NCI-H524 (cell line): ENCODE results near the gene AARS2.

Experiments
- DNase-seq, 2 experiments: peaks; one replicate each; lab custom pipeline; 2025; lab: John Stamatoyannopoulos, UW

The AARS2 gene

GRCh38 chr6:44275749-44276648 is 37.1 kb downstream of the AARS2 start:
- DNase-seq = no peak

DNA sequence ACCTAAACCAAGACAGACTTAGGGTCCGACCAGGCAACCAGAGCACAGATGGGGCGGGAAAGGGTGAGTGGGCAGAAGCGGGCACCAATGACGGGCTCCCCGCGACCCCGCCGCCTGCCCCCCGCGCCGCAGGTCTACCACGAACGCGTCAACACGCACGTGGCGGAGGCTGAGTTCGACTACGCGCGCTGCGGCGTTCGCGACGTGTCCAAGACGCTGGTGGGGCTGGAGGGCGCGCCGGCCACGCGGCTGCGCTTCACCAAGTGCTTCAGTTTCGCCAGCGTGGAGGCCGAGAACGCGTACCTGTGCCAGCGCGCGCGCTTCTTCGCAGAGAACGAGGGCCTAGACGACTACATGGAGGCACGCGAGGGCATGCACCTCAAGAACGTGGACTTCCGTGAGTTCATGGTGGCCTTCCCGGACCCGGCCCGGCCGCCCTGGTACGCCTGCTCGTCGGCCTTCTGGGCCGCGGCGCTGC is 37.8 kb downstream of the AARS2 start:
- DNase-seq = no peak

DNA sequence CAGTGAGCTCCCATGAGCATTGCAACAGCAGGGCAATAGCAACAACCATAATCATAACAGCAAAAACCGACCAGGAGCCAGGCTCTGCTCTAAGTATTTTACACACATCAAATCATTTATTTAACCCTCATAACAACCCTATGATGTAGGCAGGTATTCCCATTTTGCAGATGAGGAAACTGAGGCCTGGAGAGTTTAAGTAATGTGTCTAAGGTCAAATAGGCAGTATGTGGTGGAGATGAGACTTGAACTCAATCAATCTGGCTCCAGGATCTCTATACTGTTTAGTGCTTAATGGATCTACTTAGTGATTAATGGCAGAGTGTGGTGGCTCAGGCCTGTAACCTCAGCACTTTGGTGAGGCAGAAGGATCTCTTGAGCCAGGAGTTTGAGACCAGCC is 39.5 kb downstream of the AARS2 start:
- no peak for DNase-seq

DNA sequence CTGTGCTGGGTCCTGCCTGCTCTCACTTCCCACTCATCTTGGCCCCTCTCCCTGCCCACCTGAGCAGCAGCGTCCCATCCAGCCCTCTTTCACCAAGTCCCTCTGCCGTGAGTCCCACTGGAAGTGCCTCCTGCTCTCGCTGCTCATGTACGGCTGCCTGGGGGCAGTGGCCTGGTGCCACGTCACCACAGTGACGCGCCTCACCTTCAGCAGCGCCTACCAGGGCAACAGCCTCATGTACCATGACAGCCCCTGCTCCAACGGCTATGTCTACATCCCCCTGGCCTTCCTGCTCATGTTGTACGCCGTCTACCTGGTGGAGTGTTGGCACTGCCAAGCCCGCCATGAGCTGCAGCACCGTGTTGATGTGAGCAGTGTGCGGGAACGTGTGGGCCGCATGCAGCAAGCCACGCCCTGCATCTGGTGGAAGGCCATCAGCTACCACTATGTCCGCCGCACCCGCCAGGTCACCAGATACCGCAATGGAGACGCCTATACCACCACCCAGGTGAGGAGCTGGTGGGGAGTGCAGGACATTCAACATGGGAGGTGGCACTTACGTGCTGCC is 40.1 kb downstream of the AARS2 start:
- no peak for DNase-seq

DNA sequence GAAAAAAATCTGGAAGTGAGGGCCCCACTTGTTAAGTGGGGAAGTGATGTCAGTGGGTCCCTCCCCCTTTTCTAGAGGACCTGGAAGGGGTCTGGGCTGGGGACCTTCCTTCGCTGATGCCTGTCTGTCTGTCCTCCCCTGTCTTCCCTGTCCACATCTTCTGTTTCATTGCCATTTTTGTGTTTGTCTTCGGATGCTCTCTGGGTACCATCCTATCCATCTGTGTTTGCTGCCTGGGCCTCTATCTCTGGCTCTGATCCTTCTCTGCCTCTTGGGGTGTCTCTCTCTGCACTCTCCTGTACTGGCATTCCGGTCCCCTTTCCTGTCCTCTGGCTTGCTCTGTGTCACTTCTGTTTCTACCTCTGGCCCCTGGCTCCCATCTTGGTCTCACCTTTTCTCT is 40.6 kb downstream of the AARS2 start:
- no peak for DNase-seq

DNA sequence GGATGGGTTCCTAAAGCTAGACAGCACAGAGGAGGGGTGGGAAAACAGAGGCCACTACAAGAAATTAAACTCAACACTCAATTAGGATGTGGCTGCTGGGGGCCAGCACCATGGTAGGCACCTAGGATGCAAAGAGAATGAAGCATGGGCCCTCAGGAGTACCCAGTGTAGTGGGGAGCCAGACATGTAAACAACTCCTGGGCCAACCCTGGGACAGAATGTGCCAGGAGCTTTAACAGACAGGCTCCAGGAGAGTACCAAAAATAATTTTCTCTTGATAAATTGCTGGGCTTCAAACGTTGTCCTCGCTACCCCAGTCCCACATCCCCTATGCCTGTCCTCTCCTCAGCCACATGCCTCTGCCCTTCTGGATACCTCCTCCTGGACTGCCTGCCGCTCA is 41.2 kb downstream of the AARS2 start:
- DNase-seq = no peak

DNA sequence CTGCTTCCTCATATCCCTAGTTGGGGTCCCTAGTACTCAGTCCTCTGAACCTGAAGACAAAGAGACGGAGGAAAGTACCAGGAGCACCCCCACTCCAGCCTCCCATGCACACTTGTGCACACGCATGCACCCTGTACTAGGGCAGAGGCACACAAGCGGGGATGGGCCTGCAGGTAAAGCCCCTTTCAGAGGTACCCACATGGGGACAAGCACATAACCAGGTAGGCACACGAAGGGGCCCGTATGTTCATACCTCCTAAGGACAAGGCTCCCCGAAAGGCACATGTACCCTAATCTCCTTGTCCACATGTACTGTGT is 41.8 kb downstream of the AARS2 start:
- no peak for DNase-seq

- peak; percentile 22 to 39 for DNase-seq
Observed at GRCh38 chr6:44270526-44271405, 42.4 kb downstream of the AARS2 start.

GRCh38 chr6:44269921-44270525 is 43.1 kb downstream of the AARS2 start, which contains the start of gene TMEM151B:
Gene TMEM151B (plus strand): TSS chr6:44270450. CDS start chr6:44270743, 293 bp downstream.
- DNase-seq = peak in 1 of 2 experiments; percentile 46

GRCh38 chr6:44269178-44269920 is 43.8 kb downstream of the AARS2 start:
- no peak for DNase-seq

- DNase-seq = peak; percentile 53 to 81
Observed at GRCh38 chr6:44268095-44268628, 45.0 kb downstream of the AARS2 start.

GRCh38 chr6:44267252-44267651 is 45.9 kb downstream of the AARS2 start:
- no peak for DNase-seq

GRCh38 chr6:44266347-44266746 is 46.8 kb downstream of the AARS2 start:
- no peak for DNase-seq

DNA sequence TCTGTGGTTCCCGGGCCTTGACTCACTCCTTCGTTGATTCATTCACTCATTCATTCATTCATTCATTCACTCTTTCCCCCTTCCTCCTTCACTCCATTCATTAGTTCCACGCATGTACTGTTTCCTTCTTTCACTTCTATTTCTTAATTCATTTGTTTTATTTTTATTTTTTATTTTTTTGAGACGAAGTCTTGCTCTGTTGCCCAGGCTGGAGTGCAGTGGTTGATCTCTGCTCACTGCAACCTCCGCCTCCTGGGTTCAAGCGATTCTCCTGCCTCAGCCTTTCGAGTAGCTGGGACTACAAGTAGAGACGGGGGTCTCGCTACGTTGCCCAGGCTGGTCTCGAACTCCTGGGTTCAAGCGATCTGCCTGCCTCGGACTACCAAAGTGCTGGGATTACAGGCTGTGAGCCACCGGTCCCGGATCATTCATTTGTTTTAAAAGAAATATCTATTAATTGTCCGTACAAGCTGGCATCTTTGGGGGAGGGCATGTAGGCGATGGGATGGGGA is 47.4 kb downstream of the AARS2 start:
- no peak for DNase-seq

DNA sequence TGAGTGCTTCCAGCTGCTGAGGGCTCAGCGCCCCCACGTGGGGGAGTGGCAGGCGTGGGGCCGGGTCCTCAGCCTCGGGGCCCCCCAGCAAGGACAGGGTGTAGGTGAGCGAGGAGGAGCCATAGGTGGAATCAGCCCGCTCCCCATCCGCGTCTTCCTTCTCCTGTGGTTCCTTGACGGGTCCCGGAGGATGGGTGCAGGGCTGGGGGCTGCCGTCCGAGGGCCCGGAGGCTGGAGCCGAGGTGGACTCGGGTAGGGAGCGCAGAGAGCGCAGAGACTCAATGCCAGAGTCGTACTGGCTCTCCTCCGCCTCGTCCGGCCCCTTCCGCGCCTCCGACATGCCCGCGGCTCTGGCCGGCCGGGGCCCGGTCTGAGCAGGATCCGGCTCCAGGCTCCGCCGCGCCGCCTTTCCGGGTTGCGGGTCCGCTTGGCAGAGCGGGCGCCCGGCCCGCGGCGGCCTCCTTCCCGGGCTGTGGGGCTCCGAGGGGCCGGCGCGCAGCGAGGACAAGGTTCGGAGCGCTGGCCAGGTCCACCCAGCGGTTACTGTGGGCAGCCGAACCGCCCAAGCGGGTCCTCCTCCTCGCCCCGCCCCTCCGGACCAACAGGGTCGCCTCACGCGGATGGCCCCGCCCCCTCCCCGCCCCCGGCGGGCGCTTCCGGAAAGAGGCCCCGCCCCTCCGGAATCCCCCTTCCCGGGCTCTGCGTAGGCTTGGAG is 48.0 kb downstream of the AARS2 start, which contains the start of gene NFKBIE:
TSS of gene NFKBIE (minus strand) at position 545 of the 715 bp plus-strand sequence. CDS start at position 340, 205 bp downstream.
- DNase-seq = peak; percentile 73 to 87

GRCh38 chr6:44264154-44265006 is 48.8 kb downstream of the AARS2 start:
- no peak for DNase-seq

DNA sequence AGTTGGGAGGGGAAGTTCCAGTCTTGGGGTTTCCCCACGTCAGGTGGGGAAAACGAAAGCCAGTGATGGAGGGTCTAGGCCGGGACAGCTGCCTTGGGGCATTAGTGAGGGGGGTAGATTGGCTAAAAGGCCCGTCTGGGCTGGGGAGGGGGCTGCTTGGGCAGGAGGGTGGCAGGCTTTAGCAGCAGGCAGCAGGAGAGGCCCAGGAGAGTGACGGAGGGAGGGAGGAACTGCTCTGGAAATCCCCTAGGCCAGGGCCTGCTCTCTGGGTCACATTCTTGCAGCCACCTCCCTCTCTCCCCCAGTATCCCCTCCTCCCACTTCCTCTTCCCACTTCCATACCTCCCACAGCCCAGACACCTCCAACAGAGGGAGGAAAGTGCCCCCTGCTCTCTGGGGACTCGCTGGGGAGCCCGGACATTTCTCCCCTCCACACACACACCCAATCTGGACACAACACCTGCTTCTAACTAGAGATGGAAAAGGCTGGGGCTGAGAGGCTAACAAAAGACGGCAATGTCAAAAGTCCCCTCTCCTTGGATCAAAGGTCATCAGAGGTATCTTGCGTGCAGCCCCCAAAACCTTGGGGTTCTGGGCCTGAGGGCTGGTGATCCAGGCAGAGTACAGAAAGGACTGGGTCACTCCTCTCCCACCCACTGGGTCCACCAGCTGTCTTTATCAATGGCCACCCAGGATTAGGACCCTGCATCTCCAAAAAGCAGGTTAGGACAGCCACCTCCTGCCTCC is 49.6 kb downstream of the AARS2 start:
- no peak for DNase-seq
